Measurements from ENCODE around the gene DTWD2. TPM values are rescaled to one million over a fixed set of nuclear protein-coding genes. Genes with fewer than 3 reads are reported as not detected.

The DTWD2 gene
- total and polyA plus RNA-seq, 2 of the 4 experiments (the other 2 are of a cell fraction), result 1.2 to 1.8 TPM

- no peak overlapping the region for H4K91ac ChIP-seq (ENCODE audit: insufficient read depth, low read depth, low read length)
- H3K36me3 ChIP-seq (ENCODE audit: control insufficient read depth, insufficient read depth, low read length), result no peaks in the 10 kb centered on the region
- ChIA-PET POLR2A (ENCODE audit: unreplicated experiment) (no interaction called here), CTCF (no interaction called here)
- no peak overlapping the region for H2BK15ac ChIP-seq (ENCODE audit: low read depth, low read length)
- intact Hi-C loops (cut with micrococcal nuclease), result no loop called here
- no peak overlapping the region for H2BK20ac ChIP-seq (ENCODE audit: low read depth, low read length)
- ATAC-seq (ENCODE audit: low read depth), result no peak
- H3K4me1 ChIP-seq (ENCODE audit: control insufficient read depth, insufficient read depth, low read length), result no peaks in the 10 kb centered on the region
- no peaks in the 10 kb centered on the region for H4K20me1 ChIP-seq (ENCODE audit: insufficient read depth, low read length)
- no peak overlapping the region for H4K5ac ChIP-seq (ENCODE audit: low read depth, low read length)
- no peaks in the 10 kb centered on the region for H3K27me3 ChIP-seq (ENCODE audit: control insufficient read depth, insufficient read depth, low read length)
- no peak overlapping the region for H3K23ac ChIP-seq (ENCODE audit: low read depth, low read length)
- no peaks in the 10 kb centered on the region for H3K79me1 ChIP-seq (ENCODE audit: low read depth in 1 of 2, low read length in 2 of 2)
- no peak for TF ChIP-seq BHLHE40 (IDR thresholded peaks at IDR 0.05; ENCODE audit: low read depth, low read length)
- TF ChIP-seq USF2 (IDR thresholded peaks at IDR 0.05; ENCODE audit: low read depth, low read length), result no peak
- no peak for TF ChIP-seq RCOR1 (IDR thresholded peaks at IDR 0.05; ENCODE audit: insufficient replicate concordance, low read length)
- no peak for TF ChIP-seq ELK1 (IDR thresholded peaks at IDR 0.05; ENCODE audit: borderline replicate concordance, low read depth, low read length)
- TF ChIP-seq NFE2L2 (IDR thresholded peaks at IDR 0.05; ENCODE audit: low read depth, low read length), result no peak
- WGBS, 2 experiments (ENCODE audit: extremely low coverage in 2 of 2, insufficient read length in 1 of 2), result no CpG with 5 or more reads among the region's 7 CpGs
- H3K27ac ChIP-seq (ENCODE audit: insufficient read depth, low read length), result no peak overlapping the region
- H3K4ac ChIP-seq (ENCODE audit: low read depth, low read length), result no peak overlapping the region
- no peak overlapping the region for H3K18ac ChIP-seq (ENCODE audit: low read depth, low read length)
- no peak for DNase-seq
- no peaks in the 10 kb centered on the region for H3K9me3 ChIP-seq (ENCODE audit: control insufficient read depth, insufficient read depth, low read length)
- no peak overlapping the region for H2AK9ac ChIP-seq (replicated peaks; ENCODE audit: low read depth, low read length, poor library complexity)
- in situ Hi-C loops (cut with MboI; ENCODE audit: low sequenced_read_pairs), result no loop called here
- H3K9ac ChIP-seq (ENCODE audit: low read depth, low read length), result no peak overlapping the region
- dilution Hi-C loops (cut with HindIII; ENCODE audit: low sequenced_read_pairs, unreplicated experiment), result no loop called here
- H3K56ac ChIP-seq (ENCODE audit: extremely low read depth, insufficient read depth, low read length), result no peak overlapping the region
- no peaks in the 10 kb centered on the region for H3K9me1 ChIP-seq (ENCODE audit: insufficient read depth, low read length)
- no peak overlapping the region for H2BK120ac ChIP-seq (ENCODE audit: low read depth, low read length)
- H3K4me2 ChIP-seq (ENCODE audit: low read depth, low read length), result no peak overlapping the region
- H2AFZ ChIP-seq (replicated peaks; ENCODE audit: low read length, poor library complexity), result no peak overlapping the region
- H2AK5ac ChIP-seq (ENCODE audit: low read depth, low read length), result no peak overlapping the region
- no TSS peak for BruUV-seq (replicated peaks)
- no peak overlapping the region for H2BK5ac ChIP-seq (ENCODE audit: low read depth, low read length, poor library complexity, severe bottlenecking)
- H3K4me3 ChIP-seq (ENCODE audit: insufficient read depth, low read depth, low read length), result no peak overlapping the region
- H4K8ac ChIP-seq (ENCODE audit: low read depth in 2 of 2, low read length in 2 of 2), result no peak overlapping the region
- no peak overlapping the region for H3K14ac ChIP-seq (replicated peaks; ENCODE audit: low read depth, low read length)
Observed at GRCh38 chr5:119016125-119016774, 27.9 kb upstream of the DTWD2 start.
